HG03095 (cell line): ENCODE results near the gene EPB41L4B.

Experiments
- ATAC-seq: cut with Tn5 transposase; IDR thresholded peaks from one replicate; pipeline ENCODE4 v1.9.1; 2021; ENCODE audit warnings: moderate library complexity; ENCODE audit not compliant: unreplicated experiment

Gene EPB41L4B

DNA sequence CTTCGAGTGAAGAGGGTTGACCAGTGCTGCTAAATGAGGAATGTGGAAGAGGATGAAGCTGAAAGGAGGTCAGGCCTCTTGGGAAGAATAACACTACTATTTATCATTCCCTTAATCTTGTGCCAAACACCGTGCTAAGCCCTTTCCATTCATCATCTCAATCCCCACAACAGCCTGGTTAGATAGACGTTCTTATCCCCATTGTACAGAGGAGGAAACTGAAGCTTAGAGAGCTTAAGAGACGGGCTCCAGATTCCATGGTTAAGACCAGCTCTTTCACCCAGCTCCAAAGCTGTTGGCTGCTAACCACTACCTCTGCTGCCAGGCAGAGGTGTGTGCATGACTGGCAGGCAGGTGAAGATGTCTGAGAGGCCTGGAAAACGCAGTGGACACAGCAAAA, 868 bp upstream of the EPB41L4B start:
- ATAC-seq: no peak

GRCh38 chr9:109320331-109320741, 523 bp downstream of the EPB41L4B start:
- peak; percentile 26 for ATAC-seq

DNA sequence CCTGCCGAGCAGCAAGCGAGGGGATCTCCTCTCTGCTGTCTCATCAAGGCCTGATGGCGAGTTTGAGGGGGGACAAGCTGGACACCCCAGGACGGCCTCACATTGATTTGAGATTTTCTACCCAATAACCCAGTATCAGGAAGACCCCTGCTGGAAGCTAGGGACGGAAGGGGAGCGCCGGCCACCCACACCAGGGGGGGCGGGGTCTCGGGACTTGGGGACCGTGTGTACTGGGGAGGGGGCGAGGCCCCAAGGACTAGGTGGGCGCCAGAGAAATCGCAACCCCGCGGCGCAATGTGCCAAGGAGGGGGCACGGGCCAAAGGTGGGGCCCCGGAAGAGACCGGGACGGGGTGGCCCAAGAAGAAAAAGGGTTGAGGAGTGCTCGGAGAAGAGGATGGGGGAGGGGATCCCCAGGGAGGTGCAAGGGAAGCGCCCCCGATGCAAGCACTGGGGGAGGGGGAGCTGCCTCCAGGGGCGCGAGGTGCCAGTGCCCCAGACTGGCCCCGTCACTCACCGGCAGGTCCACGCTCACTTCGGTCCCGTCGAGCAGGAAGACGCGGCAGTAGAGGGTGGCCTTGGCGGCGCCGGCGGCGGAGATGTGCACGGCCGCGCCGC, 1.1 kb downstream of the EPB41L4B start:
- ATAC-seq: peak; percentile 6

- ATAC-seq: no peak
These were observed 1.7 kb downstream of the EPB41L4B start for GRCh38 chr9:109319017-109319625.

GRCh38 chr9:109317979-109318741, 2.7 kb downstream of the EPB41L4B start:
- no peak for ATAC-seq

DNA sequence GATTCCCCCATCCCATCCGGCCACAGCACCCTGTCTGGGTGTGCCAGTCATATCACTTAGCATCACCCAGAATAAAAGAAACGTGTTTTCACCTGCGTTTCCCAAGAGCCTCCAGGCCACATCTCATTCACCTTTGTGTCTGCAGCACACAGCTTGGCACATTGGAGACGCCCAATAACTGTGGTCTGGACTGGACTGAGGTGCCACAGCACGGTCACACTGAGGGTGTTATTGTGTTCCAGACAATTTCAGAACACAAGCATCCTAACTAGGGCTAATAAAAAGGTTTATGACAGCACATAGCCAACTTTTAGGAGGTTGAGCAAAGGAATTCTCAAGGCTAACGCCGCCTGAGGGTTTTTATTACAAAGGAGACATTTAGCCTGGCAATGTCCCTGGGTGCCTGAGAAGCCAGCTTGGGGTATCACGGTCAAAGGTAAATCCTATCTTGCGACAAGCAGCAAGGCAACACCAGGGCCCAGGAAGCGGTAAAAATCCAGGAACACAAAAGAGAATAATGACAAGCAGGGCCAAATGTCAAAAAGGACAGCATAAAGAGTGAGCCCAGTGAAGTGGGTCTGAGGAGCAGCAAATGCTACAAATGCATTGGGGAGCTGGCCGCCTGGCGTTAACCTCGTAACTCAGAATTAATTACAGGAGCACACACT, 3.4 kb downstream of the EPB41L4B start:
- no peak for ATAC-seq

DNA sequence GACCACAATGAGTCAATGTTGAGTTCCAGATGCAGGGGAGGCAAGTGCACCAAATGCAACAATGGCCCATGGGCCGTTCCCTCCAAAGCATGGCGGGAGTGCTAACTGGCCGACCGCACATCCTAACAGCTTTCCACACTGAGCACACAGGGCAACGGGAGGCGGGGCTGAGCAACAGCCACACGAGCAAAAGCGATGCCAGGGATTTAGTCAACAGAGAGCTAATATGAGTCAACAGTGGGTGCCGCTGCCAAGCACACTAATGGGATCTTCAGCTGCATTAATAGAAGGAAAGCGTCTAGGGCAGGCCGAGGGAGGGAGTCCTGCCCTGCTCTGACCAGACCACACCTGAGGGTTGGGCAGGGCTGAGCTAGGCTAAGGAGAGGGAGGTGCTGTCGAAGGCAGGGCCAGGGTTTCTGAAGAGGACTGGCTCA, 4.6 kb downstream of the EPB41L4B start:
- no peak for ATAC-seq

- no peak for ATAC-seq
These were observed 5.2 kb downstream of the EPB41L4B start for GRCh38 chr9:109315480-109316206.

GRCh38 chr9:109314011-109314531, 6.8 kb downstream of the EPB41L4B start:
- no peak for ATAC-seq

DNA sequence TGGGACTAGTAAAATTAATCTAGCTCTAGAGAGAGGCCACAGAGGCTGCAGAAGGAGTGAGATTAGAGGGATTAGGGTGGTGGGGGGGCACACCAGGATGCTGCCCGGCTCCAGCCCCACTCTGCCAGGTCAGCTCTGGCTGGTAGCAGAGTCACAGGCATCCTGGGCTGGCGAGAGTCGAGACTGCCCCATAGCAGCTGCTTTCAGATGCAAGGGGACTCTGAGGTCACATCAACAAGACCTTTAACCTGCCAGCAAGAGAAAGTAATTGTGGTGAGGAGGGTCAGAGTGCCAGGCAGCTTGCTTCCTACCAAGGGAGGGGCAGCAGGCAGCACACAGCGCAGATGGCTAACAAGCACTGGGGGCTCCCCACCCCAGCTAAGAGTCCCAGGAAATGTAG, 7.5 kb downstream of the EPB41L4B start:
- no peak for ATAC-seq

- no peak for ATAC-seq
These were observed 8.1 kb downstream of the EPB41L4B start for GRCh38 chr9:109312783-109313182.

DNA sequence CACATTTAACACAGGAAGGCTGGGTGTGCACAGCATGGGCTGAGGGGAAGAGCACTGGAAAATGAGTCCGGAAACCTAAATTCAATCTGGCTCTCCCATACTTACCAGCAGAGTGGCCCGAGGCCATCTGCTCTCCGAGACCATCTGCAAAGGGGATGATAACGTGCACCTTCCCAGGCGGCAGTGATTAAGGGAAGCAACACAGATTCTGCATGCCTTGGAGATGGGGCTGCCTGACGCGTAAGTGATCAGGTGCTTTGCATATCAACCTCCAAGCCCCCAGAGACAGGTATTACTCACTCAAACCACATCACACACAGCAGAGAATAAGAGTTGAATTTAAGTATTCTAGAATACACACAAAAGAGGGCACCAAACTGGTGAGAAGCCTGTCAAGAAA, 9.1 kb downstream of the EPB41L4B start:
- ATAC-seq: peak; percentile 76

- ATAC-seq: no peak
These were observed 9.6 kb downstream of the EPB41L4B start for GRCh38 chr9:109311286-109311685.

- no peak for ATAC-seq
These were observed 10.4 kb downstream of the EPB41L4B start for GRCh38 chr9:109310486-109310901.

GRCh38 chr9:109309282-109309681, 11.6 kb downstream of the EPB41L4B start:
- ATAC-seq: no peak

DNA sequence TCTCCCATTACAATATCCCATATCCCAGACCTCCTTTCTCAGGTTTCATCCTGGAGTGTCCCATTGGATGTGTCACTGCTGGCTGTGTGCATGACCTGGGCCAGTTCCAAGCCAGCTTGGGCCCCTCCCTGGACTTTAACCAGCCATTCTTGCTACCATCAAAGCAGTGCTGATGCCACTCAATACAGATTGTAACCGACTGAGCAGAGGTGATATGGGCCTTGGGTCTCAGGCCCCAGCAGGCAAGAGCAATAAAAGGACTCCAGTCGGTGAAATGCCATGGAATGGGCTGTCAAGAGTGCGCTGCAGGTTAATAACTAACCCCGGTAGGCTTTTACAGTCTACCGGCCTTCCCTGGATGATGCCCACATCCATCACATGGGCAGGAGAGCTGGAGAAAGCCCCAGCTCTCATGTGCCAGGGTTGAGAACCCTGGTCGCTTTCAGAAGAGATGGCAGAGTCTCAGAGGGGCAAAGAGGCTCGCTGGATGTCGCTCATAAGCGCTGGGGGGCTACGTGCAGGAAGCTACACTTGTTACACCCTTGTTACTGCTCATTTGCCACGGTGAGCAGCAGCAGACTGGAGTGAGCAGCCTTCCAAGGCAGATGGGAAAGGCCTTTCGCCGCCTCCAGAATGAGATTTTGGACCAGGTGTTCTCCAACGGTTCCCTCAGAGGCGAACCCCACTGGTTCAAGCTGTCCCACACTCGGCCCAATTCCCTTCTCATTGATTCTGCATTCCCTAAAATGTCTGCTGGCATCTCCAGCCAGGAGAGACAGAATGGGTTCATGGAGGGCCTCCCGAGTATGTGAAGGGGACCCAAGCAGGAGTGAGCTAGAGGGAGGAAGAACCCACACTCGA, 13.2 kb downstream of the EPB41L4B start:
- ATAC-seq: no peak

- no peak for ATAC-seq
These were observed 15.1 kb downstream of the EPB41L4B start for GRCh38 chr9:109305801-109306200.

- ATAC-seq: no peak
These were observed 16.5 kb downstream of the EPB41L4B start for GRCh38 chr9:109304347-109304746.

- ATAC-seq: no peak
These were observed 17.0 kb downstream of the EPB41L4B start for GRCh38 chr9:109303900-109304299.

- no peak for ATAC-seq
These were observed 18.3 kb downstream of the EPB41L4B start for GRCh38 chr9:109302606-109303005.
